GOT3 (cell line): ENCODE measurements around the gene STAM2.
"Not testable (repeated sequence)": the region's sequence is repeated elsewhere in the genome, so short reads cannot be mapped to it uniquely, and the experiment has no call there.

Experiments used
- DNase-seq: peaks from one replicate; lab custom pipeline; 2025; ENCODE audit warnings: mixed read lengths; lab: John Stamatoyannopoulos, UW

STAM2 gene

GRCh38 chr2:152106464-152106863, 69.1 kb downstream of the STAM2 start:
- DNase-seq = no peak

DNA sequence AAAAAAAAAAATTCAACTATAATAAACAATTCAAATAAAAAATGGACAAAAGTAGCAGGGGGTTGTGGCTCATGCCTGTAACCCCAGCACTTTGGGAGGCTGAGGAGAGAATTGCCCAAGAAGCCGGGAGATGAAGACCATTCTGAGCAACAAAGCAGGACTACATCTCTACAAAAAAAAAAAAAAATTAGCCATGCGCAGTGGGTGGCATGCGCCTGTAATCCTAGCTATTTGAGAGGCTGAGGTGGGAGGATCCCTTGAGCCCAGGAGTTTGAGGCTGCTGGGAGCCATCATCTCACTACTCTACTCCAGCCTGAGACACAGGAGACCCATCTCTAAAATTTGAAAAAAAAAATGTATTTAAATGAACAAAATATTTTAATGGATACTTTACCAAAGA, 72.3 kb downstream of the STAM2 start:
- DNase-seq = no peak

DNA sequence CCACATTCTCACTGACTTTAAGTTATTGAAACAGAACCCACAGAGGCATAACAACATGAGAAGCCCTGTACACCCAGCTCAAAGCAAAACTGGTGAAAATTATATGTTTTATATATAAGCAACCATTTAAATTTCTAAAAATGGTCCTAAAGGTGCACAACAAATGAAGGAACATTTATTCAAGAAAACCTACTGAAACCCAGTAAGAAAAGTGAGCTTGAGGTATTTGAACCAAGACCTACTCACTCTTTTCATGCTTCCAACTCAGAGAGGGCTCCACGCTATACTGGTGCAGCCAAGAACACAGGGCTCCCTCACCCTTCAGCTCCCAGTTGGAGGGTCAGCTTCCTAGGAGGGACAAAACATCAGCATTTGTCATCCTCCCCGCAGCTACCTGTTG, 74.6 kb downstream of the STAM2 start:
- DNase-seq = no peak

- DNase-seq = no peak
Observed at GRCh38 chr2:152099367-152100050, 76.1 kb downstream of the STAM2 start.

GRCh38 chr2:152098496-152099366, 76.8 kb downstream of the STAM2 start, which contains the start of gene CACNB4:
TSS of gene CACNB4 (minus strand) at chr2:152099044.
- no peak for DNase-seq

- DNase-seq = no peak
Observed at GRCh38 chr2:152097801-152098495, 77.6 kb downstream of the STAM2 start.

GRCh38 chr2:152097290-152097800, 78.2 kb downstream of the STAM2 start:
- DNase-seq = no peak

DNA sequence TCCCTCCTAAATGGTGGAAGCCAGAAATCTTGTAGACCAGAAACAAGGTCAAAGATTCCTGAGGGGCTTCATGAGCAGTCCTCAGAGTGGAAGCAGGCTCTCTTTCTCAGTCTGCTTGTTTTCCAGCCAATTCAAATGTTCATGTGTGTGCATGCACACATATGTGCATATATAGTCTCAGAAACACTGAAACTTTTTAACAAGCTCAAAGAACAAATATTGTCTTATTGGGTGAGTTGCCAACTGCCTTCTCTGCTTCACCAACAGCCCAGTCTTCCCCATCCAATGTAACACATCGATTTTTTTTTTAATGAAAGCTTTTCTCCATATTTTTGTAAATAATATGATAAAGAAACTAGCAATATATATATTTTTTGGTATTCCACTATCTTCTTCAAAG, 80.4 kb downstream of the STAM2 start:
- DNase-seq = no peak

DNA sequence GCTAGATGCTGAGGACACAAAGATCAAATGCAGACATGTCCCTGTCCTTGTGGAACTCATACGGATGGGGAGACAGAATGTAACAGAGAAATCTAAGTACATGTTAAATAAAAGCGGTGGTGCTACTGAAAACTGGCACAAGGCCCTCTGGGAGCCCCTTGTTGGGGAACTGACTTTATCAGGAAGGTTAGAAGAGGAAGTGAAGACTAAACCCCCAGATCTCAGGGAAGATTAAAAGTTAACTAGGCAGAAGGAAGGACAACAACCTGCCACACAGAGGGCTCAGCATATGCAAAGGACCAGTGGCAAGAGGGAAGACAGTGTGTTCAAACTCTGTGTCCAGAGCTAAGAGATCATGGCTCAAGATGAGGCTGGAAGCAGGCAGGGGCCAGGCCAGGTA, 81.5 kb downstream of the STAM2 start:
- DNase-seq = no peak

GRCh38 chr2:152093464-152093863, 82.1 kb downstream of the STAM2 start:
- no peak for DNase-seq

- DNase-seq = no peak
Observed at GRCh38 chr2:152092095-152092494, 83.5 kb downstream of the STAM2 start.

DNA sequence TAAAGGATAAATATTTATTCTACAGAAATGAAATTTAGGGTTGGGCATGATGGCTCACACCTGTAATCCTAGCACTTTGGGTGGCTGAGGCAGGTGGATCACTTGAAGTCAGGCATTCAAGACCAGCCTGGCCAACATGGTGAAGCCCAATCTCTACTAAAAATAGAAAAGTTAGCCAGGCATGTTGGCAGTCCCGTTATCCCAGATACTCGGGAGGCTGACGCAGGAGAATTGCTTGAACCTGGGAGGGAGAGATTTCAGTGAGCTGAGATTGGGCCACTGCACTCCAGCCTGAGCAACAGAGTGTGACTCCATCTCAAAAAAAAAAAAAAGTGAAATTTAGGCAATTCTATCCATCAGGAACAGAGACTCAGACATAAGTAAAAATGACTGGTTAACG, 84.8 kb downstream of the STAM2 start:
- not testable (repeated sequence) for DNase-seq

DNA sequence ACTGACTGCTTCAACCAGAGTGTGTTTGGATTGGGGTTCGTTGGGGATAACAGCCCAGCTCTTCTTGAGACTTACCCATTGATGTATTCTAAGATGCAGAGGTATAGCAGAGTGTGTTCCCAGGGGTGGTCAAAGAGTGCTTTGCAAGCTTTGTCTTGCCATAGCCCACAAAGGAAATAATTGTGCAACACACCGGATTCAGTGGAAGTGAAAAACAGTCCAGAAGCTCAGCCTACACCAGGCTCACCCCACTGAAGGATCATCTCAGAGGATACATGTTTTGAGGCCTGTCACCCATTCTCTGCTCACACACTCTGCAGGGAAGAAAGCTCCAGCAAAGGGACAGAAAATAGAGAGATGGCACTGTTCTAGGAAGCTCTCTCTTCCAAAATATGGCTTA, 86.3 kb downstream of the STAM2 start:
- no peak for DNase-seq

- DNase-seq = no peak
Observed at GRCh38 chr2:152088006-152088405, 87.6 kb downstream of the STAM2 start.

- no peak for DNase-seq
Observed at GRCh38 chr2:152086231-152086630, 89.3 kb downstream of the STAM2 start.

DNA sequence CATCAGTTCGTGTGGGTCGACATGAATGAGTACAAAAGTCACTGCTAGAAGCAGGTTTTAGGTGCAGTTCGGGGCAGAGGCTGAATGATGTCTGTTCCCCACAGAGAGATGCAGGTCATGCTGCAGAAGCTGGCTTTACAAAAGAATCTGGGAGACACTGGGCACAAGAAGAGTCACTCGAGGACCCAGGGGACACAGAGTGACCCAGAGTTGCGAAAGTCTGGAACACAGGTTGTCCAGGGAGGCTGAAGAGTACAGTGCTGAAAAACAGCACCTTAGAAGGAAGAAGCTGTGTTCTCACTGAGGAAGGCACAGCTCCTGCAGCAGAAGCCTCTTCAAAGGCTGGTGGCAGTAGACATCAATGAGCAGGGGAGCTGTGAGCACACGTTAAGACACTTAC, 91.5 kb downstream of the STAM2 start:
- no peak for DNase-seq

DNA sequence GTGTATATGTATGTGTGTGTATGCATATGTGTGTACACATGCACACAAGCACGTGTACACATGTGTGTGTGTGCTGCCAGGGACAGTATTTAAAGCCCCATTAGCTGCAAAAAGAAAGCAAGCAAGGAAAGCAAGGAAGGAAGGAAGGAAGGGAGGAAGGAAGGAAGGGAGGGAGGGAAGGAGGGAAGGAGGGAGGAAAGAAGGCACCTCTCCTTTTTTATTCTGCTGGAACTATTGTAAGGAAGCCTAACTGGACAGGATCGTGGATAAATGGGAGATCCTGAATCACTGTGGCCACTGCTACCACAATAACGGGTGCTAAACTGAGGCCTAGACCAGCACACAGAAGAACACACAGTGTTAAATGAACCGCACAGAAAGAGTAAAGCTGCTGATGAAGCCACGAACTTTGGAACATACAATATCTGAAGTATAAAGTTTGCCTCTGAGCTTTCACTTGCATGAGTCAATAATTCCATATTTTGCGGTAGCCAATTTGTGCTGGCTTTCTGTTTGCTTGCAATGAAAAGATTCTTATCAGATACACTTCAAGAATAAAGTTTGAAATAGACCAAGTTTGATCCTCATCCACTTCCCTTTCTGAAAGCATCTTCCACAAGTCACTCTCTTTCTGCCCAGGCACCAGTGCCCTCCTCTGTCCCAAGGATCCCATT, 92.2 kb downstream of the STAM2 start:
- no peak for DNase-seq

DNA sequence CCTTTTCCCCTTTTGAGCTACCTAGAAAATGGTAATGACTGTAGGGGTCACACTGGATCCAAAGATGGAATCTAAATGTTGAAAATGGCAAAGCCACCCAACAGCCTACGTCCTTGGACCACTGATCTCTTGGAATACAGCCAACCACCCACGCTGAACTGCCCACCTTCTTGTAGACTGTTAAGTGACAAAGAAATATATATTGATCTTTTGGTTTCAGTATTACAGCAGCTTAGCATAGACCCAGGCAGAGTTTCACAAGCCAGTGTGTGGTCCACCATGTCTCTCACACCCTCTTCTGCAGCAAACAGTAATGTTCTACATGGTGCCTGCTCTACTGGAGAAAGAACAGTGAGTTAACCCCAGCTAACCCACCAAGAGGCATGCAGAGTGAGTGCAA, 96.9 kb downstream of the STAM2 start:
- no peak for DNase-seq

DNA sequence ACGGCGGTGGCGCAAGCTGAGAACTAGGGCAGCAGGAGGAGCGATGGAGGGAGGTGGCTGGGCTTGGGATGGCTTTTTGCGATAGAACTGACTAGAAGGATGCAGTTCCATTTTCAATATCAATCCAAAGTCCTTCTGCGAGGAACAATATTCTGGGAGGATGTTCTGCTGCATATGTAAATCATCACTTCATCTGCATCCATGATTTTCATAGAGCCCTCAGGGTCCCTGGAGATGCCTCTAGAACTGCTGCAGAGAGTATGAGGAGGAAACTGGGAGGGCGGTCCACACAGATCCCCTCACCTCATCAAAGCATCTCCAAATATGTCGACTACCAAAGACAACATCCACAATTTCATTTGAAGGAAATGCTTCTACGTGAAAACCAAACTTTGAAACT, 97.5 kb downstream of the STAM2 start:
- DNase-seq = no peak

DNA sequence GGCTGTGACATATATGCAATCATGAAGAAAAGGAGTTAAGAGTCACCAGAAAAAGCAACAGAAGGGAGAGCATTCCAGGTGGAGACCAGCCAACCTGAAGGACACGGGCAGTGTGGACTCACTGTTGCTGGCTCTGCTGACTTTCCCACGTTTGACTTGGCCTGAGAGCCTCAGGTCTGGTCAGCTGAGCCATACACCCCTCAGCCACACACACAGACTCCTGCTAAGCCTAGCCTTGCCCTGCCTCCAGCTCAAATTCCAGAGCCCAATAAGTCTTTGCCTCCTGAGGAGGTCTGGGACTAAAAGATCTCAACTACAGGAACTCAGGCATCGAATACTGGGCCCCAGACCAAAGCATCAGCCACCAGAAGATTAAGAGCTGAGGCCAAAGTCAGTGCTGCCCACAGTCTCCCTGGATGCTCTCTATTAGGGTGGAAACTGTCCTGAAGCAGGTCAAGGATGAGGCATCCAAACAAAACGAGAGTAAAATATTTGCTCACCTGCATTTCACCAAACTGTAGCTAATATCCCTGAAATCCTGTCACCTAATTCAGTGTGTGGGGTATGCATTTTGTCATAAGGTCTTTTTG, 100.0 kb downstream of the STAM2 start:
- no peak for DNase-seq

DNA sequence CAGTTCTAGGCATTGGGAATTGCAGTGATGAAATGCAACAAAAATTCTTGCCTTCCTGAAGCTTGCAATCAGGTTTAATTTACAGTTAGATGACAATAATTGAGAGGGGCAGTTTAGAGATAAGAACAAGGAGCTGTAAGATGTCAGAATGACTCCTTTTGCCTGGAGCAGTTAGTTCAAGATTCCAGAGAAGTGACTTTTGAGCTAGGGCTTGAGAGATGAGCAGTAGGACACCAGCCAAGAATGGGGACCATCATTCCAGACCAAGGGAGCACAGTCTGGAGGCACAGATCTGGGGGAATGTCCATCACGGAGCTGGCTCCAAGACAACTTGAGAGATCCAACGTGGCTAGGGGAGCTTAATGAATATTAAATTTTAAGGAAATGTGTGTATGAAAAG, 103.6 kb downstream of the STAM2 start:
- DNase-seq = no peak

GRCh38 chr2:152071518-152071917, 104.0 kb downstream of the STAM2 start:
- no peak for DNase-seq
